GM18951 (cell line): ENCODE data around the gene NCF4.
A peak's percentile ranks its signal among the peaks of the same experiment; 100 is the strongest.

Experiments used
- POLR2A ChIP-seq: IDR thresholded peaks from 4 replicates; pipeline ENCODE4 v1.6.1; 2011; ENCODE audit warnings: mild to moderate bottlenecking; ENCODE audit not compliant: insufficient read length, insufficient read depth; ENCODE audit errors: extremely low read depth
- in situ Hi-C: fragments of 300-500 bp; cut with MboI; formaldehyde crosslinking; loops from one replicate; pipeline ENCODE4 v1.12.0; 2022; ENCODE audit warnings: low sequenced_read_pairs, mixed read lengths, inconsistent platforms; ENCODE audit not compliant: unreplicated experiment

Gene NCF4

GRCh38 chr22:36850056-36850455, 10.8 kb upstream of the NCF4 start:
- in situ Hi-C loops: no loop called here
- no peak for TF ChIP-seq POLR2A

- in situ Hi-C loops: no loop called here
- TF ChIP-seq POLR2A: no peak
These were observed 10.1 kb upstream of the NCF4 start for GRCh38 chr22:36850682-36851081.

DNA sequence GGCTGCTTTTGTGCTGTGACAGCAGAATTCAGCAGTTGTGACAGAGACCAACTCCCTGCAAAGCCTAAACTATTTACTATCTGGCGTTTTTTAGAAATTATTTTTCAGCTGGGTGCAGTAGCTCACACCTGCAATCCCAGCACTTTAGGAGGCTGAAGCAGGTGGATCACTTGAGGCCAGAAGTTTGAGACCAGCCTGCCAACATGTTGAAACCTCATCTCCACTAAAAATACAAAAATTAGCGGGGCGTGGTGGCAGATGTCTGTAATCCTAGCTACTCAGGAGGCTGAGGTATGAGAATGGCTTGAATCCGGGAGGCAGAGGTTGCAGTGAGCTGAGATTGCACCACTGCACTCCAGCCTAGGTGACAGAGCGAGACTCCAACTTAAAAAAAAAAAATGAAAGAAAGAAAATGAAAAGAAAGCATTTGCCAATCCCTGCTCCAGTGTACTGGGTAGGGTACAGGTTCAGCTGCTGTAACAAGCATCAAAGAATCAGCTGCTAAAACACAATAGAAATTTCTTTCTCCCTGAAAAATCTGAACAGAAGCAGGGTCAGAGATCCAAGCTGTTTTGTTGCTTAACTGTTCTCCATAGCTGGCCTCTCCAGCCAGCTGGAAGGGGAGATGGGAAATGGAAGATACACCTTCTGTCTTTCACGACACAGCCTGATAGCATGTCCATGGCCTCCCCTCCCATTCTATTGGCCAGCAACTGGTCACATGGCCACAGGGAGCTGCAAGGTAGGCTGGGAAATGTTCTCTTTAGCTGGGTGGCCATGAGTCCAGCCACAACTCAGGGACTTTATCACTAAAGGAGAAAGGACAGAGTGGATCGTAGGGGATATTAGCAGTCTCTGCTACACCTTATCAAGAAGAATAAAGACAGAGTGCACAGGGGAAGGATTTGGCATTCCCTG, 8.5 kb upstream of the NCF4 start:
- in situ Hi-C loops: no loop called here
- TF ChIP-seq POLR2A: no peak

DNA sequence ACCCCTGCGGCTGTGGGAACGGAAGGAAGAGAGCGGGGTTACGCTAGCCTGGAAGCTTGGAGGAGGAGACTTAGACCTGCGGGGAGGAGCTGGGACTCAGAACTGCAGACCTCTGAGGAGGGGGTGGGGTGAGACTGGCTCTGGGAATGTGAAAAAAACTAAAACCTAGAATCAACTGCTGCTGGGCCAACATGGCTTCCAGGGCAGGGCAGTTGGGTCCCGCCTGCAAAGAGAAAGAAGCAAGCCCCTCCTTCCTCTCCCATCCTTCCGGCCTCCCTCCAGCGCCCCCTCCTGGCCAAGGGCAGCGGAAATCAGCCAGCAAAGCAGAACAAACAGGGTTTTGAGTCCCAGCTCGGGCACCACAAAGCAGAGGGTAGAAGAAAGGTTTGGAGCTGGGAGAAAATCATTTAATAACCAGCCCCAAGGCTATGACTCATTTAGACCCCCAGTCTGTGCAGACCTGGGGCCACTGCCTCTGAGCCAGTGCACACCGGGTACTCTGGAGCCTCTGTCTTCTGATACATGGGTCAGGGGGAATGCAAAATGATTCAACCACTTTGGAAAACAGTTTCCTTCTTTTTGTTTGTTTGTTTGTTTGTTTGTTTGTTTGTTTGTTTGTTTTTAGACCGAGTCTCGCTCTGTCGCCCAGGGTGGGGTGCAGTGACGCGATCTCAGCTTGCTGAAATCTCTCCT, 7.3 kb upstream of the NCF4 start:
- peak; percentile 26 for TF ChIP-seq POLR2A
- in situ Hi-C loops: no loop called here

- in situ Hi-C loops: no loop called here
- no peak for TF ChIP-seq POLR2A
These were observed 5.3 kb upstream of the NCF4 start for GRCh38 chr22:36855478-36855877.

- in situ Hi-C loops: no loop called here
- no peak for TF ChIP-seq POLR2A
These were observed 4.5 kb upstream of the NCF4 start for GRCh38 chr22:36856121-36856791.

DNA sequence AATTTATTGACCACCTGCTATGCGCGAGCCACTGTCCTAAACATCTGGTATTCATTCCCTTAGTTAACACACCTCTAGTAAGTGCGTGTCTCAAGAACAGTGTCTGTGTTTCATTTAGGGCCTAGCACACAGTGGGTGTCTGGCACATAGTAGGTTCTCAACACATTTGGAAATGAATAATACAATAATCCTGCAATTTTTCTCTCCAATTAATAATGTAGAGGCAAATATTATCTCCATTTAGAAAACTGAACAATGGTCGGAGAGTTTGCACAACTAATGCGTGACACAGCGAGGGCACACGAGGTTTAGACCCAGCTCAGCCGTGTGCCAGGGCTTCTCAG, 4.0 kb upstream of the NCF4 start:
- no peak for TF ChIP-seq POLR2A
- in situ Hi-C loops: no loop called here

DNA sequence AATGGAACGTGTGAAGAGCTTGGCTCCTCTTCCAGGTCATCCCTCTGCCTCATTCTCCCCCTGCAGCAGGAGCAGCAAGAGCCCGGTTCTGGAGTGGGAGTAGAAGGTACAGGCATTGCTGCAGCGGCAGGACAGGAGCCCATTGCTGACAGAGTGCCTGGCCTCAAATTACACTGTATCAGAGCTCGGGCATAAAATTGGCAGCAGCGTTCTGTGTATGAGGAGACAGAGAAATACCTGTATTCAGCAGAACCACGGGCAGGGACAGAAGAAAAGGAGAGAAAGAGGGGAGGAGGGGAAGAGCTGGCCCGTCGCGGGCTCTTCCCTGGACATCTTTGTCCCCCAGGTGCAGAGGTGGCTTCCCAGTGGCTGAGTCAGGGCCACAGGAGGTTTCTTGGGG, 2.6 kb upstream of the NCF4 start:
- no peak for TF ChIP-seq POLR2A

DNA sequence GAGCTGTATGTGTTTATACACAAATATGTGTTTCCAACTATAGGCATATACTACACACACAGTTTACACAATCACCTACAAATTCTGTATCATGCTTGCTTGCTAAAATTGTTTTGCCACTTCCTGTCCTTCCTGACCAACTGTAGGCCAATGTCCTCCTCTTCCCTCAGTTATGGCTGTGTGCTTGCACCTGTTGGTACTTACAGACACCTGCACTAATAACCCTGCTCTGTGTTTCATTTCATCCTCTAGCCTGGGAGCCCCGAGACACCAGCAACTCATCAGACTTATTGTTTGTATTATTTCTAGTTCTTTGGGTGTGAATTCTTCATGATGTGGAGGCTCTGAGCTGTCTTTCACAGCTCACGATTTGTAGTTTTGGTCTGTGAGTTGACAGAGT, 1.8 kb upstream of the NCF4 start:
- no peak for TF ChIP-seq POLR2A
- in situ Hi-C loops: no loop called here

More for the DNA sequence above, 2.6 kb upstream of the NCF4 start:
- in situ Hi-C loops: no loop called here

GRCh38 chr22:36860017-36860416, 789 bp upstream of the NCF4 start:
- no peak for TF ChIP-seq POLR2A
- in situ Hi-C loops: loop anchor here (10.0 kb wide), 1 partner anchor 115 kb away; no protein-coding TSS in a partner anchor

- in situ Hi-C loops: loop anchor here (10.0 kb wide), 1 partner anchor 114 kb away; no protein-coding TSS in a partner anchor
- no peak for TF ChIP-seq POLR2A
These were observed 377 bp upstream of the NCF4 start for GRCh38 chr22:36860438-36860820.

DNA sequence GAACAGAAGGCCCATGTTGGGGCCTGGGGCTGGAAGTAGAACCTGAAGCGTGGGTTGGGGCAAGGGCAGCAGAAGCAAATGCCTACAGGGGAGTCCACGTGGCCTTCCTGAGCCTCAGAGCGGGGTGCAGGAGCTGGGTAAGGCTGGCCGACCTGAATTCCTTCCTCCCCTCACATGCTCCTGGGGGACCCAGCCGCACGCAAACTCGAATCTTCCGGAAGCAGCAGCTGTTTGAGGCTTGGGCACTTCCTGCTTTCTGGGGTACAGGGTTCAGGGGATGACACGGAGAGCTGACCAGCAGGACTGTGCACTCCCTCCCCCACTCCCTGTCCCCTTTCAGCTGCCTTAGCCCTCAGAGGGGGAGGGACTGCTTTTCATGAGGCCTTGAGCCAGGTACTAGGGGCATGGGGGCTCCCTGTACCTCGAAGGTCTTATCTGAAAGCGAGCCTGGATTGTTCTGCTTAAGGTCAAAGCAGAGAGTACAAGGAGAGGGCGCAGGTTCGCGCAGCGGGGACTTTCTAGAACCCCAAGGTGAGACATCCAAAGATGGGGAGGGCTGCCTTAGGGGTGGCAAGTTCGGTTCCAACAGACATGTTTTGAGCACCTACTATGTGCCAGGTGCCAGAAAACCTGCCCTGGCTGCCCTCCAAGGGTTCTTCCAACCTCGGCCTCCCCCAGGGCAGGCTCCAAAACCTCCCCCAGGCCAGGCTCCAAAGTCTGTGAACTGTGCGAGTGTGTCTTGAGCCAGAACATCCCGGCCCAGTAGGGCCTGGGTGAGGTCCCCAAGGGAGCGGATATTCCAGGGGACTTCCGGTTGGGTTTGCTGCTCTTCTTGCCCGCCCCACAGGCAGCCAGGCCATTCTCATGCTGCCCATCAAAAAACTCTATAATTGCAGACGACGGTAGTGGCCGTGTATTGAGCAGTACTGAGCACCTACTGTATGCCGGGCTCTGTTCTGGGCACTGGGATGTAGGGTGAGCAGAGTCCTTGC, 1.7 kb downstream of the NCF4 start:
- peak; percentile 58 for TF ChIP-seq POLR2A
- in situ Hi-C loops: loop anchor here (10.0 kb wide), 1 partner anchor 112 kb away; no protein-coding TSS in a partner anchor
